ENCODE results near the gene BNC2.

The BNC2 gene

DNA sequence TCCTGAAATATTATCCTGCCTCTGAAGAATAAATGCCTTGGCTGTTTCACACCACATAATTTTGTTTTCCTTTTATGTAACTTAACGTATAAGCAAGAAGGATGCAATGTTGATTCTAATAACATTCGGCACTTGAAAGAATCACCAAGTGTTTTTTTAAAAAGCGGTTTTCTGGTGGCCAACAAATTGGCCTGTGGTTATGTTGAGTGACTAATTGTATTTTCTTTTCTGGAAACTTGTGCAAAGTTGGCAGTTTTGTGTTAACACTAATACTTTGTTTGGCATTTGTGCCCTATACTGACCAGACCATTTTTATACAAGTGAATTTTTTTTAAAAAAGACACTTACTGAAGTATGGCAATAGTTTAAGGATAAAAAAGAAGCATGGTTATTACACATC is 452.7 kb downstream of the BNC2 start:
- no peak for DNase-seq (ENCODE audit: low read depth, low spot score)

DNA sequence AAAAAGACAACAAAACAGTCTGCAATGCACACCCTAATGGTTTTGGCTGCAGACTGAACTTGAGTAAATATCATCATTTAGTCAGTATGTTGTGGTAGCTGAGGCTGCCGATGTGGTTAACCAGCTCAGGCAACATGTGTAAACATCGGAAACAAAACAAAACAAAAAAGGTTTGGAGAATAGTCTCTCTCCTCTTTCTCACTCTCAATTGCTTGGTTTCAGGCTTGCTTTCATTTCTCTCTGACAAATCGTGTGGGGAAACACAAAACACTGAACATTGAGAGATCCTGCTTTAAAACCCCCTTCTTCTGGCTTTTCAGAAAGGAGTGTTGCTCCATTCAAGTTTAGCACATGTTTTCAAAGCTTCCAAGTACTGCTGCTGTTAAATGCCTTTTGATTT is 453.3 kb downstream of the BNC2 start:
- no peak for DNase-seq (ENCODE audit: low read depth, low spot score)

DNA sequence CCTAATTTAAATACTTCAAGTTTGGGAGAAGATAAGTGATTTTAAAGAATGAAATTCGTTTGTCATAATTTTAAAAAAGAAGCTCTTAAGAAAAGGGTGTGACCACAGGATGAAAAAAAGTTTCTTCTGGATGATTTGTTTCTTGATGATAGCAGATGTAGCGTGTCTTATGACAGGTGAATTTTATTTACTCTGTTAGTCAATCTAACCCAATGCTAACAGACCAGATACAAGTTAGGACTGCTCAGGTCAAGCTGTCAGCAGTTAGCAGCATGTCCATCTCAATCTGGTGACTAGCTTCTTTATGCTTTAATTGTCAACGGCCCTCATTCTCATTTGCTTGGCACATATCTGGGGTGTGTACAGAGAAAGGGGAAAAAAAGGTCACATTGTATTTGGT is 456.0 kb downstream of the BNC2 start:
- DNase-seq (ENCODE audit: low read depth, low spot score), result no peak

DNA sequence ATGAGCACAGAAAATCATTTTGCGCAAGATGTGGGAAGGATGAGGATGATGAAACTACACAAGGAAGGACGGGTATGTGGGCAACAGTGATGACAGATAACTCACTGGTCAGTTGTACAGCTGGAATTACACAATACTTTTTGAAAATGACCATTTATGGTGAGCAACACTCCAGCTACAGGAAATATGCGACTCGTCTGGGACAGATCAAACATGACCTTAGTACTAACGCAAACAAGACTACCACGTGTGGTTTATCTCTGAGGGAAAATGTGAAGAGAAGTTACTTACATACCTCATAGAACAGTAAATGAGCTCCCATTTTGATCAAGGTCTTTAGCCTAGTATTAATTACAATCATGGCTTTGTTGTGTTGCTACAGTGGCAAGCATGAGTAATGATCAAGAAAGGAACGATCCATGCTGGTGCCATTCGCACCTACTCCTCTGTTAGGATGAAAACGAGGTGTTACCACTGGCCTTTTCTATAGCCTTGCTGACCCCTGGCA is 456.9 kb downstream of the BNC2 start:
- DNase-seq (ENCODE audit: low read depth, low spot score), result no peak

DNA sequence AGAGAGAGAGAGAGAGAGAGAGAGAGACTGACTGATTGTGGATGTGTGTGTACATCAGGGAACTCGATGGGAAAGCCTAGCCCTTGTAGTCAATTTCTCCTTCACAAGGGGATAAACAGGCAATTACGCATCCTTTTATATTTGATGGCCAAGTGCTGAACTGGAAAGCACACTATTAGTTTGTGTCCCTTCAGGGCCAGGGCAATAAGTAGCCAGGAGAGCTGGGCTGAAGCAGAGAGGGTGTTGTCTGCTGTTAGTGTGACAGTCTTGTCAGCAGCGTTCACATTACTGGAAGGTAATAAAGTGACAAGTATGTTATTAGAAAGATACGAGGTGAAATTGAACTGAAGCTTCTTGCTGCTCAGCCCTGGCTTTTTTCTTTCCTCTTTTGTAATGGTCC is 457.7 kb downstream of the BNC2 start:
- DNase-seq (ENCODE audit: low read depth, low spot score), result no peak

DNA sequence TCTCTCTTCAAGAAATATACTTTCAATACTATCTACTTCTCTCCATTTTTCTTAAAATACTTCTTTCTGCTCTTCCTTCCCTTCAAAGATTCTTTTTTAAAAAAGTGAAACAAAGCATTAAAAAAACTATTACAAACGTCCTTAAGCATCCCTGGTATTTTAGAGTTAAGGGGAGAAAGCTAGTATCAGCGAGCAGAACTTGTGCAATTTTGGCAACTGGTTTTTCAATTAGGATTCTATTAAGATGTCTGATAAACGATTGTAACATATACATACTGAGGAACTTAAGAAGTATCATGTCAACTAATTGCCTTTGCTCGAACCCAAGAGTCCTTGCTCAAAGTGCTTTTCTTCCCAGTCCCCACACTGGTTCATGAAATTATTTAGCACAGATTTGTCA is 459.2 kb downstream of the BNC2 start:
- no peak for DNase-seq (ENCODE audit: low read depth, low spot score)

DNA sequence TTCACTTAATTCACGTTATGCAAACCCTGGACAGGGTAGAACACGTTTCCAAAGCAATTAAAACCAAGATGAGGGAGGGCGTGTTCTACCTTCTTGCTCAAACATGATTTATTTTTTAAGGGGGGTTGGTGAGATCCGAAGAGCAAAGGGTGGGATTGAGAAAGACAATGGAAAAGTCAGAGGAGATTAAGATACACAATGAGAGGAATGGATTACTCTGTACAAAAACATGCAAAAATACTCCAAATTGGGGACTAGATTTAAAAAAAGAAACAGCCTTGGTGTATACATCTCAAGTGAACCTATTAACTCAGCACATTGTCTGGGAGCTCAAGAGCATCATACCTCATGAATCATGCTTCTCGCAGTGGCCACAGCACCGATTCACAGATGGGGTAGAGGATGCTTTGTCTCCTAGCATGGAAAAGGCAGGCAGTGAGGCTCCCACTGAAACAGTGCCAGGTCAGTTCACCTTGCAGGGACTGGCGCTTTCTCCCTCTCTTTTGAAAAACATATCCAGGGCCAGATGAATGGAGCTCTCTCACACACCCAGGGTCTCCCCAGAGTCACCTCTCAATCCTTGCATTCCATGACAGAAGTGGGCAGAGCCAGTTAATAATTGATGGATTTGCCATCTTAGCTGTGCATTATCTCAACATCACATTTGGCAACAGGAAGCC is 459.7 kb downstream of the BNC2 start:
- no peak for DNase-seq (ENCODE audit: low read depth, low spot score)

DNA sequence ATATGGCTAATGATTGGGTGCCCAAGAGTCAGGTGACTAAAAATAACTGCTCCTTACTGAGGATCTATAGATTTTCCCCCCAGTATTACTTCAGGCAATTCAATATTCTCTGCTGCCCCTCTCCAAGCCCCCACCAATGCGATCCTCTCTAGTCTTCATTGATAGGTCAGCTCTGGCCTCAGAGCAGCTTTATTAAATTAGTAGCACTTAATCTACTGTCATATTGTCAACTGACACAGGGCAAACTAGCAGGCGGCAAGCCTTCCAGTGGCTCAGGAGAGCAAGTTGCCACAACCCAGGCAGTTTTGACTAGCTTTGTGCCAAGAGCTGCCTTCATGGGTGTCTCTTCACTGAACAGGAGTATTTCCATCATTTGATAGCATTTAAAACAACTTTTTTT is 462.9 kb downstream of the BNC2 start:
- DNase-seq (ENCODE audit: low read depth, low spot score), result no peak

DNA sequence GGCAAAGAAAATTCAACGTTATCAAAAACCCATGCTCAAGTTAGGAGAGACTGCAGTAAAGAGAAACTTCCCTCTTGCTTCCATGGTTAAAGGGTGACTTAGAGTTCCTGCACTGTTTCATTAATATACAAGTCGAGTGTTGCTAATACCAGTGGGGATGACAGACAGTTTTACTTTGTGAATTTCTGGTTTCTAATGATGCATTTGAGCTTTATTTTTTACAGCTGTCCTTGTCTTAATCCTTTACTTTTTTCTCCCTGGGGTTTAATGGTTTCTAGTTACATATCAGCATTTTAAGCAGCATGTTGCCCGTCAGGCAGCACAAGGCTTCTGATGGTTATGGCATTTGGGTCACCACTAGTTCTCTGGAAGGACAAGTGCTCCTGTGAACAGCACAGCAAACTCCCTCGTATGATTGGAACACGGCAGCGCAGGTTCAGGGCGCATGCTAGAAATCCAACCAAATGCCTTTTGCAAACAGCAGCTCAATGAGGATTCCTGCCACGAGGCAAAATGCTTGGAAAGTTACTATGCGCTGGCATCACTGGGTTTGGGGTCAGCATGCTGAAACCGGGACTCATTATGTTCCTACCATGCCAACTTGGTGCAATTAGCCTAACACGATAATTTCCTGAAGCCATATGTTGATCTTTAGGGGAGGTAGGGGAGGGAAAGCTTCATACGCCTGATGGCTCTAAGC is 463.8 kb downstream of the BNC2 start:
- no peak for DNase-seq (ENCODE audit: low read depth, low spot score)

DNA sequence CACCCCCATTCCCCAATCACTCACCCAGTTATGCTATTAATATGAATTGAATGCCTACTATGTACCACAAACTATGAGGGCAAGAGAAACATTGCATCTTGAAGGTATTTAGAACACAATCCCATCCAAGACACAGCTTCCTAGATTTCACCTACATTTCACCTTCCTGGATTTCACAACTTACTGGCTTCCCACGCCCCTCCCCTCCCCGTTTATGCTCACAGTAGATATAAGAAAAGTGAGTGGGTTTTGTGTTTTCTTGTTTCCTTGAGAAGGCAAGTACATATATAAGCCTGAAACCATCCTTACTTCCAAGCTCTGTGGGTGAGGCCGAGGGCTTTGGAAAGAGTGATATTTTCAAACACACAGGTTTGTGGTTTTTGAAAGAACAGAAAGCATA is 465.0 kb downstream of the BNC2 start:
- no peak for DNase-seq (ENCODE audit: low read depth, low spot score)

DNA sequence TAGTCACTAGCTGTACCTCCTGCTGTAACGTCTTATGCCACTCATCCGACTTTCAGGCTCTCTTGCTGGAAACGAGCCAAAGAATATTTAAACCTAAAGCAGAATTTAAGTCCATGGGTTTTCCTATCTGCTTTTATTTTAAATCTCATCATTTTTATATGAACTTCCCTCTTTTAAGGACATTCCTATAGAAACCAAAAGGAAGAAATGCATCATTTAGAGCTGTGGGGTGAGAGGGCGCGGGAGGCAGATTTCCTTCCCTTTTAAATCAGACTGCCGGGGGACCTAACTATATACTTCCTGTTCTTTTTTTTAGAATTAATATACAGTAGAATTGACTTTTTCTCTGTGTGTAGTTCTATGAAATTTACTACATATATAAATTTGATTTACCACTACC is 468.8 kb downstream of the BNC2 start:
- no peak for DNase-seq (ENCODE audit: low read depth, low spot score)

DNA sequence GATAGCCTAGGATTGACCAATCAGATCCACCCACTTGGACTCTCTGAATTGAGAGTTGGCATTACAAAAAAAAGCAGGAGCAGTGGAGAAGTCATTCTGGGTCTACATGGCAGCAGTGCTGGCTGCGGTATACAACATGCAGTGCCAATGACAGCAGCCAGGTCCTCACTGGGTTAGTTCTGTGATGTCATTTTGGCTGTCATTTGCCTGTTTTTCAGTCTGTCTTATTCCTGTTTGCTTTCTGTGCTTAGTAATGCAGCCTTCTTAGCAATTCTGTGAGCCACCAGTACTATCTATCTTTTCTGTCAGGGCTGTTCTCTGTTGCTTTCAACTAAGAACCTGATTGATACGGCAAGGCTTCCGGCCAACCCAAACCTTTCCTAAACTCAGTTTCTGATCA is 471.8 kb downstream of the BNC2 start:
- no peak for DNase-seq (ENCODE audit: low read depth, low spot score)

DNA sequence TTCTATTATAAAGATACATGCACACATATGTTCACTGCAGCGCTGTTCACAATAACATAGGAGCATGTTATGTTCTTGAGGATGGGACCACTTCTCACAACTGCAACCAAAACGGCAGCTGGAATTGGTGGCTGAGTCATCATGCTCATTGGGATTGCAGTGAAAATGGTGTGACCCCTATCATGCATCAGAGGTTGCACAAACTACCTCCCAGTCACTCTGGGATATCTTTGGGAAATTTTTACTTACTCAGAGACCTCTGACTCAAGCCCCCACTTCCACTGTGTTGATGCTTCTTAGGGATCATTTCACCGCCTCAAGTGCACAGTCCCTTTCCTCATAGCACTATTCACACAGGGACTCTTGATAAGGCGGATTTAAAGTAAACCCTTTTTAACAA is 474.1 kb downstream of the BNC2 start:
- DNase-seq (ENCODE audit: low read depth, low spot score), result no peak

DNA sequence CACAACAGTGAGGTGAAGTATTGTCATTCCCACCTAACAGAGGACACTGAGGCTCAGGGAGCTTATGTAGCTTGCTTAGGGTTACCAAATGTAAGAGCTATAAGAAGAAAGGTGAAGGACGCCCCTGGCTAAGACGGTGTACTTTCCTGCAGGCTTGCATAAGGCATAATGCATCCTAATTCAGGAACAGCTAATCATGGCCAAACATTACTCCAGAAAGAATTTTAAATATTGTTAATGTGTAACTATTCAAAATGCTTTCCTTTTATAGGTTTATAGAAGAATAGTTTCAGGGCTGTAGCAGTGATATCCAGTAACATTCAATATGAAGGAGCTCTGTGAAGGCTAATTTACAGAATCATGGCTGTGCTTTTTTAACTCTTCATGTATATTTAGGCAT is 479.1 kb downstream of the BNC2 start:
- no peak for DNase-seq (ENCODE audit: low read depth, low spot score)

DNA sequence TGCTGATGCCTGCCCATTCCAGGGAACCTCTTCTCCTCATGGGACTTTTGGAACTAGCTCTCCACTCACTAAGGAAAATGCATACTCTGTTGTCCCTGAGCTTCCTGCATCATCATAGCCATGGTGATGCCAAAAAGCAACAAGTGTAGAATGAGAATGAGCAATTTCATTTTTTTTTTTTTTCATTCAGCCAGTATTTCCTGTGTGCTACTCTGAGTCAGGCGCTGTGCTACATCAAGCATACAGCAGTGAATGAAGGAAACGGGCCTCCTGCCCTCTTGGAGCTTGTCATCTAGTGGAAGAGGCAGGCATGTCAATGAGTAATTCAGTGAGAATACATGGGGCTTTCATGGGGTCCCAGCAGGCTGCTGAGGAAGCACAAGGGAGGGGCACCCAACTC is 483.1 kb downstream of the BNC2 start:
- DNase-seq (ENCODE audit: low read depth, low spot score), result no peak

DNA sequence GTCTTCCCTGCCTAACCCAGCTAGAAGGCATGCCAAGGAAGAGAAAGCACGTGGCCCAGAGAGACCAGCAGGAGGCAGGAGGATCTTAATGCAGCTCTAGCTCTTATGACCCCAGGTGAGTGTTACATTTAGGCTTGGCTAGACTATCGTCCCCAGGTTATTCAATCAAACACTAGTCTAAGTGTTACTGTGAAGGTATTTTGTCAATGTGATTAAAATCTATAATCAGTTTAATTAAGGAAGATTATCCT is 483.7 kb downstream of the BNC2 start:
- DNase-seq (ENCODE audit: low read depth, low spot score), result no peak

DNA sequence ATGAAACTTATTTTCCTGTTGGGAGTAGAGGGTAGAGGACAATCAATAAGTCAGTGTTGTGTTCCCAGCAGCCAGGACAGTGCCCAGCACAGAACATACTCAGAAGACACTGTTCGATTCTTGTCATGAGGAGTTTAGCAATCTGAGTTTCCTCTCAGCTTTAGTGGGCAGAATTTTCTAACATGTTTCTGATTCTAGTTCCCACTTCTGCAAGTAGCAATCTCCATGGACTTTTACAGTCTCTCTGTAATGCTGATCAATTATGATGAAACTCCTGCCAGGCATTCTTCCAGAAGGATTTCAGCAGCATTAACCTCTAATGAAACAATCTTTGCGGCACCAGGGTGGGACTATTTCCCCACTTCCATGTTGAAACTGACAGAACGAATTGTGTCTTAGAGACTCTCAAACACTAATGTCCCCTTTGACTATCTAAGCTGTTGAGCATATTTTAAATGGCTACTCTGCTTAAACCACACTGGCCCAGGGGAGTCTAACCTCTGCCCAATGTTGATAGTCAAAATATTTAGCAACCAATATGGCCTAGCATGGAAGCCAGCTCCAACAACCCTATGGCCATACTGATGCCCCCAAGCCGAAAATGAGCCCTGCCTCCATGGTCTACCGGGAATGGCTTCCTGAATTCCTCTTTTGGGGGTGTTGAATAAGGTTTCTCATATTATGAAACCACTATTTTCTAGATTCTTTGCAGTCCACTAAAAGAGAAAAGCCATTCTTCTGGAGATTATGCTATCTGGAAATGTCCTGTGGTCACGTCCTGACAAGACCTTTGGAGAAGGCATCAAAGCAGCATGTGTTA is 484.3 kb downstream of the BNC2 start:
- DNase-seq (ENCODE audit: low read depth, low spot score), result no peak

DNA sequence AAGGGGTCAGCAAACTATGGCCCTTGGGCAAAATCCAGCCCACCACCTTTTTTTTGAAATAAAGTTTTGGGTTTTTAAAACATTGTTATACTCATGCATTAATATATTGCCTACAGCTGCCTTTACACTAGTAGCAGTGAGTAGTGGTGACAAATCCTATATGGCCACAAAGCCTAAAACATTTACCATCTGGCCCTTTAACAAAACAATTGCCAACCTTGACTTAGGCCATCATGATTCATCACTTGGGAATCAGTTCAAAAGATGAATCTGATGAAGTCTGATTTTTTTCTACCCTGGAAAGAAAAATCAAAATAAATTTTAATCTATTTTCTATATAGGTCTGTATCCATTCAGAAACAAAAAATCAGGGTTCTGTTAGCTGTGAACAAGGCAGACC is 484.9 kb downstream of the BNC2 start:
- DNase-seq (ENCODE audit: low read depth, low spot score), result no peak

DNA sequence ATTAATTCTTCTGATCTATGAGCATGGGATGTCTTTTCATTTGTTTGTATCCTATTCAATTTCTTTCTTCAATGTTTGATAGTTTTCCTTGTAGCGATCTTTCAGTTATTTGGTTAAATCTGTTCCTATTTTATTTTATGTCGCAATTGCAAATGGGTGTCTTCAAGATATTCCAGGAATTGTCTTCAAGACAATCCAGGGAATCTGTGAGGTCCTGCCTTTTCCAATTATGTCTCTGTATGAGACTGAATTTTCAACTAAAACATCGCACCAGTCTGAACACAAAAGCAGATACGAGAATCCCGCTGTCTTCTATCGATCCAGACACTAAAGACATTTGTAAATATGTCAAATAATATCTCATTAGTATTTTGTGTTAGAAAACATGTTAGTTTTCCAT is 485.5 kb downstream of the BNC2 start:
- no peak for DNase-seq (ENCODE audit: low read depth, low spot score)

DNA sequence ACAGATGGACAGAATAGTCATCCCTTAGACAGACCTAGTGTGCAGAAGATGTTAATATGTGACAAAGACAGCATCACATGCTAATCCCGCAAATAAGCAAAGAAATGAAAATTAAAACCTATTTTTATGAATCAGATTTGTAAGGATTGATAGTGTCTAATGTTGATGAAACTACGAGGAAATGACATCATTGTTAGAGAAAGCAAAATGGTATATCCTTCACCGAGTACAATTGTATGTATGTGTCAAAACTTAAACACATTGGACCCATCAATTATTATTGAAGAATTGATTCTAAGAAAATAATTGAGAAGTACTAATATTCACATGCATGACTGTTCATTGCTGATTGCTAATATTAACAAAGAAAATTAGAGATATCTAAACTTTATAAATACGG is 493.2 kb downstream of the BNC2 start:
- no peak for DNase-seq (ENCODE audit: low read depth, low spot score)

DNA sequence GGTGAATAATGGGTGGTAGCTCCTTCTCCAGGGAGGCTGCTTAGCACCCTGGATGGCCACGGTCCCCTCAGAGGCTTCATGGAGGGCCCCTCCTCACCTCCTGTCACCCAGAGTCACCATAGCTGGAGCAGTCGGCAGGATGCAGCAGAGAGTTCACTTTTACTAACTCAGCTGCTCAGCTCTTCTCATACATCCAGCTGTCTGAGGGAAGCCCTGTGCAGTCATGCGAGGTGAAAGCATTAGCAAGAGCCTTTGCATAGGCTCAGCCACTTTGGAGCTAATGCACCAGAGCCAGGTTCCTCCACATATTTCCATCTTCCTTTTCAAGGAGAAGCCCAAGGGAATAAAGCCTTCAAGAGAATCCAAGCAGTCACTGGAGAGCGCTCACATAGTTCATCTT is 499.2 kb downstream of the BNC2 start:
- no peak for DNase-seq (ENCODE audit: low read depth, low spot score)

DNA sequence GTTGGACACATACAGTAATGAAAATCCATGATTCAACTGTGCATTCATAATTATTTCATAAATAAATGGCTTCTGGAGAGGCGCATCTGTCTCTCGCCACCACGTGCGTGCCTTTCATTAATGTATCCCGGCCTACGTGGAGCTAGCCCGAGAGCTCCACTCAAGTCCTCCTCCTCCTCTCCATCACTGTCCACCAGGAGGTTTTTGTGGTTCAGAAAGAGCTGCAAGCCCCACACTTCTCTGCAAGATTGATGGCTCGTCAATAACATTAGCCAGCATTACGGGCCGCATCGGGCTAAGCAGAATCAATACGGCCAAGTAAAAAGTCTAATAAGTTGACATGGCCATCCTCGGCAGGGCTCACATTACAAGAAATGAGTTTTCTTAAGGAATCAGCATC is 499.8 kb downstream of the BNC2 start:
- DNase-seq (ENCODE audit: low read depth, low spot score), result no peak

DNA sequence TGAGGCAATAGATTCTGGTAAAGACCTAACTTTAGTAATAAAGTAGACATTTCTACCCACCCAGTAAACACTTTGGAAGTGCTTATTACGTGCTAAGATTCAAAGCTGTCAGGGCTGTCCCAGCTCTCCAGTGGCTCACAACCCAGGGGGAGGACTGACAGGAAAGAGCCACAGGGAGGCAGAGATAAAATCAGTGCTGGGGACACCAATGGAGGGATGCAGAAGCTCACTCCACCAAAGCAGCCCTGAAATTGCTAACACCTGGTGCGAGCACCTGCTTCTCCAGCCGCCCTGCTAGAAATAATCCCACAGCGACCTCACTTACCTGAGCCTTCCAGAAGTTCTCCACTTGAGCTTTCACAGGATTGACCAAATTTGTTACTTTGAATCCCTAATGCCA is 501.0 kb downstream of the BNC2 start:
- DNase-seq (ENCODE audit: low read depth, low spot score), result no peak
